Kidney (tissue), 14 donors: ENCODE data around the gene NSFL1C. TPM values are rescaled to one million over a fixed set of nuclear protein-coding genes. Genes with fewer than 3 reads are reported as not detected.
"Not testable (repeated sequence)": the region's sequence is repeated elsewhere in the genome, so short reads cannot be mapped to it uniquely, and the experiment has no call there.

Source experiments
- DNase-seq, 5 donors: peaks; one replicate each; pipeline ENCODE4 v3.0.0-alpha.2; 2013 to 2020
- FAIRE-seq: peaks from 2 replicates; lab custom pipeline; 2012; peaks lifted over from hg19 to GRCh38; lab: Jason Lieb, UNC
- H3K27ac ChIP-seq, 2 donors: one replicate each; pipeline ENCODE4 v1.7.0; 2013; ENCODE audit warnings: low read depth in 2 of 2, low read length in 2 of 2, inconsistent platforms in 1 of 2
- H3K27me3 ChIP-seq: one replicate; pipeline ENCODE4 v1.7.1; 2013; ENCODE audit warnings: low read length, inconsistent platforms; ENCODE audit not compliant: control insufficient read depth, insufficient read depth
- H3K36me3 ChIP-seq, 3 donors: one replicate each; pipeline versions ENCODE4 v1.7.0 to v1.7.1; 2013; ENCODE audit warnings: low read length in 3 of 3, control low read depth in 1 of 3, inconsistent platforms in 1 of 3; ENCODE audit not compliant: insufficient read depth in 3 of 3, control insufficient read depth in 2 of 3
- H3K4me1 ChIP-seq, 3 donors: one replicate each; pipeline versions ENCODE4 v1.7.0 to v1.7.1; 2013; ENCODE audit warnings: low read length in 3 of 3, inconsistent platforms in 1 of 3, low read depth in 1 of 3; ENCODE audit not compliant: control insufficient read depth in 2 of 3, insufficient read depth in 2 of 3
- H3K4me3 ChIP-seq, 3 donors: one replicate each; pipeline versions ENCODE4 v1.7.0 to v1.8.1; 2013; ENCODE audit warnings: low read length in 3 of 3, control low read depth in 1 of 3, inconsistent platforms in 1 of 3
- H3K9ac ChIP-seq, 3 donors: one replicate each; pipeline versions ENCODE4 v1.7.0 to v1.7.1; 2013; ENCODE audit warnings: low read length in 3 of 3, control low read depth in 1 of 3, inconsistent platforms in 1 of 3
- H3K9me3 ChIP-seq, 3 donors: one replicate each; pipeline versions ENCODE4 v1.7.0 to v1.7.1; 2013; ENCODE audit warnings: low read length in 3 of 3, control low read depth in 1 of 3, inconsistent platforms in 1 of 3; ENCODE audit not compliant: control insufficient read depth in 2 of 3, insufficient read depth in 1 of 3
- CTCF ChIP-seq: IDR thresholded peaks from 3 replicates; pipeline ENCODE4 v1.5.1; 2012; ENCODE audit warnings: mild to moderate bottlenecking, moderate library complexity, borderline replicate concordance; ENCODE audit not compliant: insufficient read depth; ENCODE audit errors: extremely low read depth
- intact Hi-C: fragments of 100-400 bp; cut with DNase I; formaldehyde crosslinking; loops from one replicate; pipeline ENCODE4 v1.11.1; 2022
- polyA plus RNA-seq: library from polyadenylated mRNA; stranded (reverse); fragments of 350-450 nt; fragmentation: Illumina TruSeq; extraction: RNeasy Lipid Tissue Mini Kit (QIAGEN cat#74804); gene quantifications from one replicate; pipeline ENCODE4 v1.2.3, GENCODE V29; 2014; ENCODE audit warnings: low read depth, low replicate concordance; ENCODE audit not compliant: insufficient read depth
- total RNA-seq: library from RNA; stranded (reverse); fragmentation: NEBNext Ultra II Directional; extraction: Animal tissue kit (Norgen Biotek cat#: 25700); gene quantifications from one replicate; pipeline ENCODE4 v1.2.1, GENCODE V29; 2021
- donor health status: control.
- donor health status: control.
- donor health status: control.
- donor health status: control.
- donor health status: control.
- donor health status: DM: yes; HTN: yes; CAD: no.
- donor health status: Normal renal cell carcinoma (clear cell type).

The NSFL1C gene
- total and polyA plus RNA-seq, 2 donors from 2014 or later, result 76.1 to 78.2 TPM

- H3K9ac ChIP-seq, result no peak overlapping the region
- H3K4me1 ChIP-seq, result no peaks in the 10 kb centered on the region
- peak; percentile 57 to 85 (median 79) for DNase-seq
- H3K9me3 ChIP-seq, result no peaks in the 10 kb centered on the region
- H3K4me3 ChIP-seq, result no peak overlapping the region
- peak; percentile 88 for FAIRE-seq
- intact Hi-C loops, result no loop called here
- TF ChIP-seq CTCF, result peak; percentile 96
- no peak overlapping the region for H3K27ac ChIP-seq
- H3K36me3 ChIP-seq, result no peaks in the 10 kb centered on the region
- H3K27me3 ChIP-seq, result no peaks in the 10 kb centered on the region
Measured at GRCh38 chr20:1503564-1504227, 37.0 kb upstream of the NSFL1C start.

GRCh38 chr20:1500496-1500895 is 33.8 kb upstream of the NSFL1C start:
- no peaks in the 10 kb centered on the region for H3K27me3 ChIP-seq
- DNase-seq (no peak), FAIRE-seq (no peak)
- no peak overlapping the region for H3K27ac ChIP-seq
- no peak overlapping the region for H3K4me3 ChIP-seq
- TF ChIP-seq CTCF, result no peak
- H3K4me1 ChIP-seq, result no peaks in the 10 kb centered on the region
- intact Hi-C loops, result no loop called here
- no peaks in the 10 kb centered on the region for H3K9me3 ChIP-seq
- no peaks in the 10 kb centered on the region for H3K36me3 ChIP-seq
- no peak overlapping the region for H3K9ac ChIP-seq

GRCh38 chr20:1499528-1500420 is 33.1 kb upstream of the NSFL1C start:
- H3K9ac ChIP-seq, result no peak overlapping the region
- no peak overlapping the region for H3K4me3 ChIP-seq
- DNase-seq (no peak), FAIRE-seq (no peak)
- no peaks in the 10 kb centered on the region for H3K27me3 ChIP-seq
- no peak for TF ChIP-seq CTCF
- no peaks in the 10 kb centered on the region for H3K9me3 ChIP-seq
- intact Hi-C loops, result no loop called here
- H3K4me1 ChIP-seq, result no peaks in the 10 kb centered on the region
- H3K27ac ChIP-seq, result no peak overlapping the region
- H3K36me3 ChIP-seq, result no peaks in the 10 kb centered on the region

- H3K9me3 ChIP-seq, H3K27ac ChIP-seq, H3K36me3 ChIP-seq, H3K4me3 ChIP-seq, H3K9ac ChIP-seq, DNase-seq, H3K27me3 ChIP-seq, H3K4me1 ChIP-seq, FAIRE-seq, intact Hi-C loops: not testable (repeated sequence)
Measured at GRCh38 chr20:1497371-1497770, 30.7 kb upstream of the NSFL1C start.
